H1 (cell line): ENCODE measurements around the gene TSHR. TPM values are rescaled to one million over a fixed set of nuclear protein-coding genes. Genes with fewer than 3 reads are reported as not detected.

Experiments
- CTCF ChIA-PET: fragments of 300-600 bp; sonication (Branson Sonifier 250); formaldehyde crosslinking; loops from one replicate; lab custom pipeline; 2021; ENCODE audit not compliant: partially characterized antibody; lab: Charles Lee
- POLR2A ChIA-PET: fragments of 300-600 bp; sonication (Branson Sonifier 250); formaldehyde crosslinking; loops from one replicate; lab custom pipeline; 2021; ENCODE audit warnings: inconsistent platforms; ENCODE audit not compliant: partially characterized antibody; lab: Charles Lee
- DNase-seq, 2 experiments: peaks; one replicate each; pipeline versions ENCODE4 v3.0.0 to v3.0.0-alpha.2; 2010 to 2022; ENCODE audit warnings: low spot score in 2 of 2, low read depth in 1 of 2, mixed read lengths in 1 of 2
- FAIRE-seq: peaks from 2 replicates; lab custom pipeline; 2011; peaks lifted over from hg19 to GRCh38; lab: Jason Lieb, UNC
- H2AFZ ChIP-seq: 2 replicates; pipeline ENCODE4 v1.8.1; 2012; ENCODE audit warnings: low read length, inconsistent platforms
- H2AK5ac ChIP-seq: 2 replicates; pipeline ENCODE4 v1.6.1; 2013; ENCODE audit warnings: low read depth, low read length
- H2BK120ac ChIP-seq: replicated peaks from 2 replicates; pipeline ENCODE3; 2013; ENCODE audit warnings: low read depth, low read length, inconsistent platforms
- H2BK12ac ChIP-seq: 2 replicates; pipeline ENCODE4 v1.6.1; 2013; ENCODE audit warnings: low read depth, low read length
- H2BK15ac ChIP-seq: 2 replicates; pipeline ENCODE4 v1.6.1; 2013; ENCODE audit warnings: low read length
- H2BK20ac ChIP-seq: 2 replicates; pipeline ENCODE4 v1.6.1; 2013; ENCODE audit warnings: low read length
- H2BK5ac ChIP-seq: 2 replicates; pipeline ENCODE4 v1.6.1; 2013; ENCODE audit warnings: low read depth, low read length
- H3K14ac ChIP-seq: 2 replicates; pipeline ENCODE4 v1.6.1; 2013; ENCODE audit warnings: inconsistent platforms; ENCODE audit not compliant: insufficient read length
- H3K18ac ChIP-seq: 2 replicates; pipeline ENCODE4 v1.6.1; 2013; ENCODE audit warnings: low read length; ENCODE audit errors: extremely low read depth
- H3K23ac ChIP-seq: 2 replicates; pipeline ENCODE4 v1.6.1; 2013; ENCODE audit warnings: inconsistent platforms; ENCODE audit not compliant: insufficient read length
- H3K23me2 ChIP-seq: 2 replicates; pipeline ENCODE4 v1.6.1; 2013; ENCODE audit warnings: low read depth, low read length
- H3K27ac ChIP-seq: 2 replicates; pipeline ENCODE4 v1.6.1; 2011; ENCODE audit warnings: low read depth, low read length, inconsistent platforms
- H3K27me3 ChIP-seq, 4 experiments: replicated peaks in 1 of 4; 1 replicate in 1 of 4; 2 replicates in 3 of 4; pipeline versions ENCODE4 v1.6.1 to v1.8.1; 2011 to 2013; ENCODE audit warnings: low read length in 3 of 4, mild to moderate bottlenecking in 3 of 4, inconsistent platforms in 2 of 4, mixed read lengths in 2 of 4, moderate library complexity in 1 of 4; ENCODE audit not compliant: control insufficient read depth in 3 of 4, insufficient read depth in 3 of 4; ENCODE audit errors: extremely low read depth in 1 of 4
- H3K36me3 ChIP-seq, 4 experiments: 2 replicates each; pipeline versions ENCODE4 v1.6.1 to v1.8.1; 2011 to 2013; ENCODE audit warnings: mild to moderate bottlenecking in 4 of 4, low read length in 3 of 4, moderate library complexity in 2 of 4, control low read depth in 1 of 4, inconsistent platforms in 1 of 4; ENCODE audit not compliant: insufficient read depth in 4 of 4, control insufficient read depth in 2 of 4
- H3K4ac ChIP-seq: replicated peaks from 2 replicates; pipeline ENCODE3; 2013; ENCODE audit warnings: low read length, low read depth, mixed read lengths, inconsistent platforms; ENCODE audit not compliant: insufficient read length
- H3K4me1 ChIP-seq, 4 experiments: replicated peaks in 1 of 4; 1 replicate in 1 of 4; 2 replicates in 3 of 4; pipeline versions ENCODE4 v1.6.1 to v1.8.1; 2011 to 2013; ENCODE audit warnings: low read length in 3 of 4, inconsistent platforms in 2 of 4, mixed read lengths in 1 of 4; ENCODE audit not compliant: insufficient read depth in 4 of 4, control insufficient read depth in 3 of 4
- H3K4me2 ChIP-seq, 2 experiments: 2 replicates each; pipeline versions ENCODE4 v1.6.1 to v1.8.1; 2011 to 2013; ENCODE audit warnings: low read depth in 2 of 2, low read length in 2 of 2, control low read depth in 1 of 2, inconsistent platforms in 1 of 2, mild to moderate bottlenecking in 1 of 2; ENCODE audit not compliant: insufficient read depth in 1 of 2
- H3K4me3 ChIP-seq, 4 experiments: fragments of 200-600, 300-600 bp in 1 of 4; sonication (generic), shearing (Covaris generic), sonication (Bioruptor Twin) in 1 of 4; 2 replicates each; pipeline versions ENCODE4 v1.5.1 to v1.8.1; 2011 to 2016; ENCODE audit warnings: low read length in 4 of 4, low read depth in 3 of 4, control low read depth in 2 of 4, inconsistent platforms in 2 of 4, mild to moderate bottlenecking in 2 of 4, mixed read lengths in 1 of 4, moderate library complexity in 1 of 4; ENCODE audit not compliant: insufficient read depth in 2 of 4; ENCODE audit errors: extremely low read depth in 1 of 4
- H3K56ac ChIP-seq: replicated peaks from 2 replicates; pipeline ENCODE3; 2013; ENCODE audit warnings: low read depth, mild to moderate bottlenecking, mixed read lengths, low read length, inconsistent platforms; ENCODE audit not compliant: insufficient read length
- H3K79me1 ChIP-seq: 2 replicates; pipeline ENCODE4 v1.6.1; 2013; ENCODE audit warnings: low read depth, low read length, control low read depth
- H3K79me2 ChIP-seq, 2 experiments: 2 replicates each; pipeline versions ENCODE4 v1.6.1 to v1.8.1; 2012 to 2013; ENCODE audit warnings: low read length in 2 of 2, mild to moderate bottlenecking in 2 of 2, inconsistent platforms in 1 of 2; ENCODE audit not compliant: insufficient read depth in 2 of 2, control insufficient read depth in 1 of 2
- H3K9ac ChIP-seq, 4 experiments: replicated peaks in 1 of 4; 1 replicate in 1 of 4; 2 replicates in 3 of 4; pipeline versions ENCODE4 v1.6.1 to v1.8.1; 2011 to 2013; ENCODE audit warnings: low read depth in 3 of 4, low read length in 3 of 4, control low read depth in 2 of 4, mild to moderate bottlenecking in 2 of 4, moderate library complexity in 2 of 4, inconsistent platforms in 1 of 4; ENCODE audit errors: extremely low read depth in 1 of 4
- H3K9me3 ChIP-seq, 2 experiments: 2 replicates each; pipeline versions ENCODE4 v1.6.1 to v1.8.1; 2012 to 2013; ENCODE audit warnings: mild to moderate bottlenecking in 2 of 2, moderate library complexity in 2 of 2, control low read depth in 1 of 2, inconsistent platforms in 1 of 2, low read depth in 1 of 2, low read length in 1 of 2, mixed read lengths in 1 of 2; ENCODE audit not compliant: insufficient read depth in 2 of 2
- H4K20me1 ChIP-seq, 2 experiments: replicated peaks in 1 of 2; 2 replicates each; pipeline versions ENCODE3 to v1.8.1; 2011 to 2013; ENCODE audit warnings: inconsistent platforms in 2 of 2, low read length in 2 of 2, mild to moderate bottlenecking in 1 of 2; ENCODE audit not compliant: insufficient read depth in 2 of 2, control insufficient read depth in 1 of 2
- H4K5ac ChIP-seq: 2 replicates; pipeline ENCODE4 v1.6.1; 2013; ENCODE audit warnings: low read length, low read depth, mixed read lengths, inconsistent platforms; ENCODE audit not compliant: insufficient read length
- H4K8ac ChIP-seq: 2 replicates; pipeline ENCODE4 v1.8.0; 2013; ENCODE audit warnings: mild to moderate bottlenecking, moderate library complexity, low read length, inconsistent platforms; ENCODE audit not compliant: insufficient read depth; ENCODE audit errors: extremely low read depth
- H4K91ac ChIP-seq: replicated peaks from 2 replicates; pipeline ENCODE3; 2013; ENCODE audit warnings: low read length, mixed read lengths, inconsistent platforms; ENCODE audit not compliant: insufficient read length
- BCL11A ChIP-seq, 2 experiments: IDR thresholded peaks; one replicate each; pipeline ENCODE4 v1.6.1; 2011; ENCODE audit warnings: low read depth in 2 of 2, low read length in 2 of 2, mild to moderate bottlenecking in 2 of 2
- BRCA1 ChIP-seq: IDR thresholded peaks from 2 replicates; pipeline ENCODE4 v1.6.1; 2012; ENCODE audit warnings: low read depth, low read length, improper control_type of control experiment
- CEBPB ChIP-seq: IDR thresholded peaks from 2 replicates; pipeline ENCODE4 v1.6.1; 2012; ENCODE audit warnings: low read depth, low read length
- CHD1 ChIP-seq: IDR thresholded peaks from 2 replicates; pipeline ENCODE4 v1.6.1; 2012; ENCODE audit warnings: low read depth, low read length, improper control_type of control experiment
- CTBP2 ChIP-seq: IDR thresholded peaks from 2 replicates; pipeline ENCODE4 v1.7.0; 2011; ENCODE audit warnings: borderline replicate concordance, mild to moderate bottlenecking, moderate library complexity, mixed read lengths, low read length; ENCODE audit not compliant: insufficient read depth, insufficient read length
- CTCF ChIP-seq, 3 experiments: IDR thresholded peaks; 1 replicate in 2 of 3; 2 replicates in 1 of 3; pipeline versions ENCODE4 v1.5.1 to v1.6.1; 2011; ENCODE audit warnings: low read length in 3 of 3, mild to moderate bottlenecking in 3 of 3, inconsistent platforms in 2 of 3, low read depth in 1 of 3, moderate library complexity in 1 of 3; ENCODE audit not compliant: insufficient read depth in 1 of 3; ENCODE audit errors: control extremely low read depth in 1 of 3
- JUN ChIP-seq: IDR thresholded peaks from 2 replicates; pipeline ENCODE4 v1.6.1; 2011; ENCODE audit warnings: low read depth, mild to moderate bottlenecking, improper control_type of control experiment, low read length
- RAD21 ChIP-seq, 2 experiments: IDR thresholded peaks in 1 of 2; conservative IDR thresholded peaks in 1 of 2; 2 replicates each; pipeline ENCODE4 v1.6.1; 2011; ENCODE audit warnings: low read depth in 2 of 2, low read length in 2 of 2, improper control_type of control experiment in 1 of 2, inconsistent platforms in 1 of 2, mild to moderate bottlenecking in 1 of 2, moderate library complexity in 1 of 2
- SIN3A ChIP-seq, 2 experiments: IDR thresholded peaks in 1 of 2; conservative IDR thresholded peaks in 1 of 2; 2 replicates each; pipeline ENCODE4 v1.6.1; 2011 to 2012; ENCODE audit warnings: low read length in 2 of 2, improper control_type of control experiment in 1 of 2, low read depth in 1 of 2, mild to moderate bottlenecking in 1 of 2
- TBP ChIP-seq: IDR thresholded peaks from 2 replicates; pipeline ENCODE4 v1.6.1; 2011; ENCODE audit warnings: low read depth, low read length, improper control_type of control experiment
- WGBS, 2 experiments: shearing (Covaris generic) in 1 of 2; methylation state at CpG; one replicate each; pipeline versions ENCODE4 v1.1.6 to v1.1.7; 2013 to 2015; ENCODE audit warnings: low lambda C conversion rate in 2 of 2, mixed read lengths in 2 of 2, inconsistent platforms in 1 of 2, low coverage in 1 of 2, missing lambda C conversion rate in 1 of 2; ENCODE audit not compliant: insufficient replicate concordance in 2 of 2, insufficient coverage in 1 of 2, insufficient read length in 1 of 2; ENCODE audit errors: extremely low coverage in 1 of 2, missing lambda C conversion rate in 1 of 2; 5-methylcytosine and 5-hydroxymethylcytosine counted together
- polyA plus RNA-seq, 7 experiments: library from polyadenylated mRNA; depleted of rRNA in 3 of 7; stranded (reverse) in 5 of 7; unstranded in 2 of 7; fragments of >200 nt in 5 of 7; fragments of 200-250 nt in 2 of 7; gene quantifications; 1 replicate in 5 of 7; 2 replicates in 1 of 7; 4 replicates in 1 of 7; pipeline versions ENCODE4 v1.2.1 to v1.2.3, GENCODE V29; 2011 to 2013; ENCODE audit warnings: missing spikeins in 2 of 7, mixed read lengths in 2 of 7
- total RNA-seq: library from RNA; stranded (reverse); fragmentation: NEBNext Ultra II Directional; extraction: Animal tissue kit (Norgen Biotek cat#: 25700); gene quantifications from 2 replicates; pipeline ENCODE4 v1.2.1, GENCODE V29; 2021

Gene TSHR
- total and polyA plus RNA-seq, 2 of the 8 experiments (the other 6 are each of a cell fraction or from before 2014, with no cell fraction given): 0.27 TPM; not detected in 1

DNA sequence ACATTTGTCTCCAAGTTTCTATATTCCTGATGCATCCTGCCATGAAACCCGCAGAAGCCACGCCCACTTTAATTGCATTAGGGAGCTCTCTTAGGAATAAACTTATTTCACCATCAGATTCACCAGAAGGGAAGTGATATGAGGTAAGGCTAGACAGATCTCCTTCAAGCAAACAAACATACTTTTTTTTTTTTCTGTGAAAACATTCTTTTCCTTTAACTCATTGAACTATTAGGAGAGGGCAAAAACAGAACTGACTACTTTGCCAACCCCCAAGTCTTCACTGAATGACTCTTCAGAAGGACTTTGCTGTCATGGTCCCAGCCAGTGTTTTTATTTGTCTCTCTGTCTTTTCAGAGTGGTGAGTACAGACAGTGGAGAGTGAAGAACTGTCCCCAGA is 216.9 kb downstream of the TSHR start:
- no peak overlapping the region for H3K4me2 ChIP-seq
- no peak overlapping the region for H4K91ac ChIP-seq
- H3K56ac ChIP-seq: no peak overlapping the region
- H4K5ac ChIP-seq: no peak overlapping the region
- H2BK12ac ChIP-seq: no peak overlapping the region
- H2AK5ac ChIP-seq: no peak overlapping the region
- no peak overlapping the region for H3K4me3 ChIP-seq
- no peak overlapping the region for H2BK5ac ChIP-seq
- H3K23me2 ChIP-seq: peaks cover 5% of the 10 kb centered on the region; the same call in 1 of the 2 replicates
- peaks cover 0 to 5% (median 0%) of the 10 kb centered on the region in 4 experiments; a peak in 2 of 7 replicates for H3K4me1 ChIP-seq
- DNase-seq: no peak
- H3K18ac ChIP-seq: no peak overlapping the region
- H3K27me3 ChIP-seq: no peaks in the 10 kb centered on the region
- no peaks in the 10 kb centered on the region for H3K9me3 ChIP-seq
- WGBS, 2 experiments: 92% methylated on average over 2 of the region's 2 CpGs; no CpG with 5 or more reads in 1 of the 2 experiments
- no peak overlapping the region for H3K4ac ChIP-seq
- ChIA-PET POLR2A (interaction anchor here (0.5 to 3.0 kb wide), 6 partner anchors 10 to 305 kb away, joined by 3 to 15 read pairs (median 3); no protein-coding TSS in a partner anchor), CTCF (interaction anchor here (0.6 to 4.5 kb wide), 11 partner anchors 8 to 829 kb away, joined by 3 to 65 read pairs (median 8); no protein-coding TSS in a partner anchor)
- H3K23ac ChIP-seq: no peak overlapping the region
- no peak overlapping the region for H4K8ac ChIP-seq
- FAIRE-seq: no peak
- no peak overlapping the region for H3K9ac ChIP-seq
- H2AFZ ChIP-seq: no peak overlapping the region
- no peak overlapping the region for H3K27ac ChIP-seq
- H2BK15ac ChIP-seq: no peak overlapping the region
- H4K20me1 ChIP-seq: no peaks in the 10 kb centered on the region
- no peak overlapping the region for H2BK120ac ChIP-seq
- H3K79me2 ChIP-seq: no peaks in the 10 kb centered on the region
- H3K79me1 ChIP-seq: no peaks in the 10 kb centered on the region
- no peak overlapping the region for H3K14ac ChIP-seq
- no peaks in the 10 kb centered on the region; a peak in 2 of 8 replicates for H3K36me3 ChIP-seq
- H2BK20ac ChIP-seq: no peak overlapping the region
- TF ChIP-seq SIN3A (conservative IDR thresholded peaks at IDR 0.05 in 1 of 2, IDR thresholded peaks at IDR 0.05 in 1 of 2; ENCODE audit: low read depth in 1 of 2, low read length in 2 of 2): no peak
- TF ChIP-seq BRCA1: no peak
- TF ChIP-seq TBP: no peak
- TF ChIP-seq RAD21 (IDR thresholded peaks at IDR 0.05 in 1 of 2, conservative IDR thresholded peaks at IDR 0.05 in 1 of 2; ENCODE audit: low read depth in 2 of 2, low read length in 2 of 2): no peak
- TF ChIP-seq CTBP2: no peak
- TF ChIP-seq CTCF (IDR thresholded peaks at IDR 0.05; ENCODE audit: control extremely low read depth in 1 of 3, insufficient read depth in 1 of 3, low read depth in 1 of 3, low read length in 3 of 3): no peak
- no peak for TF ChIP-seq BCL11A (IDR thresholded peaks at IDR 0.05; ENCODE audit: low read depth in 2 of 2, low read length in 2 of 2)
- no peak for TF ChIP-seq CEBPB
- no peak for TF ChIP-seq CHD1
- no peak for TF ChIP-seq JUN
